Stimulated activated naive CD8-positive, alpha-beta T cell treated with anti-CD3 and anti-CD28 coated beads, Interleukin-15, Interleukin-2, amounts not matched to agents 100 ng/mL and 50 ng/mL, for 24 hours (primary cell): Measurements from ENCODE around the gene MS4A8.
"Not testable (repeated sequence)": the region's sequence is repeated elsewhere in the genome, so short reads cannot be mapped to it uniquely, and the experiment has no call there.

ENCODE experiments used
- H3K27ac Mint-ChIP-seq: one replicate; pipeline ENCODE4 v1.8.0; 2021; ENCODE audit warnings: mild to moderate bottlenecking, mixed read lengths
- H3K27me3 Mint-ChIP-seq: one replicate; pipeline ENCODE4 v1.8.0; 2021; ENCODE audit warnings: mixed read lengths
- H3K36me3 Mint-ChIP-seq: one replicate; pipeline ENCODE4 v1.8.0; 2021; ENCODE audit warnings: low read depth, mixed read lengths
- H3K4me1 Mint-ChIP-seq: one replicate; pipeline ENCODE4 v1.8.0; 2021; ENCODE audit warnings: low read depth, mixed read lengths
- H3K4me3 Mint-ChIP-seq: one replicate; pipeline ENCODE4 v1.8.0; 2021; ENCODE audit warnings: mild to moderate bottlenecking, mixed read lengths
- H3K9me3 Mint-ChIP-seq: one replicate; pipeline ENCODE4 v1.8.0; 2021; ENCODE audit warnings: mixed read lengths

The MS4A8 gene

GRCh38 chr11:60747359-60747873 is 48.0 kb downstream of the MS4A8 start:
- peaks cover 13% of the 10 kb centered on the region for H3K27me3 Mint-ChIP-seq
- no peak overlapping the region for H3K27ac Mint-ChIP-seq

GRCh38 chr11:60748225-60748624 is 48.8 kb downstream of the MS4A8 start:
- H3K4me3 Mint-ChIP-seq, result no peak overlapping the region
- peaks cover 20% of the 10 kb centered on the region for H3K27me3 Mint-ChIP-seq

More at GRCh38 chr11:60747359-60747873, 48.0 kb downstream of the MS4A8 start:
- Mint-ChIP-seq H3K4me3 (no peak overlapping the region), H3K36me3 (no peaks in the 10 kb centered on the region), H3K9me3 (peaks cover 5% of the 10 kb centered on the region), H3K4me1 (no peaks in the 10 kb centered on the region)

GRCh38 chr11:60748821-60749220 is 49.4 kb downstream of the MS4A8 start:
- no peak overlapping the region for H3K4me3 Mint-ChIP-seq

More at GRCh38 chr11:60748225-60748624, 48.8 kb downstream of the MS4A8 start:
- no peak overlapping the region for H3K27ac Mint-ChIP-seq
- peaks cover 5% of the 10 kb centered on the region for H3K9me3 Mint-ChIP-seq
- H3K4me1 Mint-ChIP-seq, result no peaks in the 10 kb centered on the region
- no peaks in the 10 kb centered on the region for H3K36me3 Mint-ChIP-seq

GRCh38 chr11:60750911-60751310 is 51.5 kb downstream of the MS4A8 start:
- Mint-ChIP-seq H3K27me3 (peaks cover 21% of the 10 kb centered on the region), H3K4me3 (no peak overlapping the region), H3K27ac (no peak overlapping the region), H3K9me3 (peaks cover 5% of the 10 kb centered on the region), H3K4me1 (no peaks in the 10 kb centered on the region), H3K36me3 (no peaks in the 10 kb centered on the region)

More at GRCh38 chr11:60748821-60749220, 49.4 kb downstream of the MS4A8 start:
- Mint-ChIP-seq H3K36me3 (no peaks in the 10 kb centered on the region), H3K27me3 (peaks cover 21% of the 10 kb centered on the region), H3K27ac (no peak overlapping the region), H3K4me1 (no peaks in the 10 kb centered on the region), H3K9me3 (peaks cover 5% of the 10 kb centered on the region)

- peaks cover 32% of the 10 kb centered on the region for H3K27me3 Mint-ChIP-seq
These were observed 53.9 kb downstream of the MS4A8 start for GRCh38 chr11:60753309-60753708.

GRCh38 chr11:60754887-60755286 is 55.5 kb downstream of the MS4A8 start:
- Mint-ChIP-seq H3K9me3 (no peaks in the 10 kb centered on the region), H3K27ac (no peak overlapping the region), H3K4me3 (no peak overlapping the region), H3K27me3 (peaks cover 44% of the 10 kb centered on the region), H3K4me1 (no peaks in the 10 kb centered on the region), H3K36me3 (no peaks in the 10 kb centered on the region)

More at GRCh38 chr11:60753309-60753708, 53.9 kb downstream of the MS4A8 start:
- Mint-ChIP-seq H3K4me1 (no peaks in the 10 kb centered on the region), H3K4me3 (no peak overlapping the region), H3K27ac (no peak overlapping the region), H3K9me3 (no peaks in the 10 kb centered on the region), H3K36me3 (no peaks in the 10 kb centered on the region)

- H3K4me1 Mint-ChIP-seq, result no peaks in the 10 kb centered on the region
- no peak within 1 kb of the TSS for H3K27ac Mint-ChIP-seq
- H3K9me3 Mint-ChIP-seq, result no peaks in the 10 kb centered on the region
- no peak within 1 kb of the TSS for H3K4me3 Mint-ChIP-seq
- H3K36me3 Mint-ChIP-seq, result no peaks in the 10 kb centered on the region
- peaks cover 49% of the 10 kb centered on the region for H3K27me3 Mint-ChIP-seq
These were observed 57.1 kb downstream of the MS4A8 start, which contains the start of gene MS4A15 for GRCh38 chr11:60756307-60757032. Gene MS4A15 (plus strand): TSS chr11:60756867. CDS start chr11:60763734, 6,867 bp downstream.

- H3K4me1 Mint-ChIP-seq, result peaks cover 3% of the 10 kb centered on the region
- peaks cover 43% of the 10 kb centered on the region for H3K27me3 Mint-ChIP-seq
- H3K27ac Mint-ChIP-seq, result no peak overlapping the region
- no peaks in the 10 kb centered on the region for H3K36me3 Mint-ChIP-seq
- no peaks in the 10 kb centered on the region for H3K9me3 Mint-ChIP-seq
- no peak overlapping the region for H3K4me3 Mint-ChIP-seq
These were observed 57.9 kb downstream of the MS4A8 start for GRCh38 chr11:60757231-60757800.

- peaks cover 34% of the 10 kb centered on the region for H3K27me3 Mint-ChIP-seq
- H3K4me1 Mint-ChIP-seq, H3K36me3 Mint-ChIP-seq, H3K9me3 Mint-ChIP-seq, H3K4me3 Mint-ChIP-seq, H3K27ac Mint-ChIP-seq: not testable (repeated sequence)
These were observed 59.3 kb downstream of the MS4A8 start for GRCh38 chr11:60758671-60759070.

GRCh38 chr11:60759438-60760225 is 60.2 kb downstream of the MS4A8 start:
- not testable (repeated sequence) for H3K27ac Mint-ChIP-seq, H3K4me3 Mint-ChIP-seq, H3K36me3 Mint-ChIP-seq, H3K9me3 Mint-ChIP-seq
- Mint-ChIP-seq H3K27me3 (peaks cover 40% of the 10 kb centered on the region), H3K4me1 (peaks cover 13% of the 10 kb centered on the region)

- H3K4me1 Mint-ChIP-seq, result peaks cover 13% of the 10 kb centered on the region
- H3K27me3 Mint-ChIP-seq, result peaks cover 48% of the 10 kb centered on the region
- H3K9me3 Mint-ChIP-seq, result no peaks in the 10 kb centered on the region
These were observed 62.2 kb downstream of the MS4A8 start for GRCh38 chr11:60761436-60762190.

GRCh38 chr11:60762851-60763691 is 63.7 kb downstream of the MS4A8 start:
- peaks cover 13% of the 10 kb centered on the region for H3K4me1 Mint-ChIP-seq
- H3K27ac Mint-ChIP-seq, result no peak overlapping the region
- H3K36me3 Mint-ChIP-seq, result no peaks in the 10 kb centered on the region
- H3K9me3 Mint-ChIP-seq, result no peaks in the 10 kb centered on the region
- peaks cover 44% of the 10 kb centered on the region for H3K27me3 Mint-ChIP-seq
- no peak overlapping the region for H3K4me3 Mint-ChIP-seq

More at GRCh38 chr11:60761436-60762190, 62.2 kb downstream of the MS4A8 start:
- no peak overlapping the region for H3K4me3 Mint-ChIP-seq
- no peak overlapping the region for H3K27ac Mint-ChIP-seq
- H3K36me3 Mint-ChIP-seq, result no peaks in the 10 kb centered on the region

- Mint-ChIP-seq H3K27me3 (peaks cover 37% of the 10 kb centered on the region), H3K4me1 (peaks cover 13% of the 10 kb centered on the region), H3K36me3 (no peaks in the 10 kb centered on the region), H3K27ac (no peak overlapping the region), H3K4me3 (no peak overlapping the region), H3K9me3 (no peaks in the 10 kb centered on the region)
These were observed 64.4 kb downstream of the MS4A8 start for GRCh38 chr11:60763692-60764369.
